Esophagus squamous epithelium (tissue), 5 donors: ENCODE results near the gene WDR87. TPM values are rescaled to one million over a fixed set of nuclear protein-coding genes. Genes with fewer than 3 reads are reported as not detected.

Experiments
- DNase-seq: peaks from one replicate; lab custom pipeline; 2025; lab: John Stamatoyannopoulos, UW
- H3K27ac ChIP-seq, 4 donors: fragments of 200-600 bp; sonication (generic); one replicate each; pipeline ENCODE4 v1.5.1; 2016 to 2019; ENCODE audit warnings: mild to moderate bottlenecking in 1 of 4
- H3K27me3 ChIP-seq, 4 donors: fragments of 200-600 bp; sonication (generic); 1 replicate in 3 of 4; 2 replicates in 1 of 4; pipeline versions ENCODE4 v1.5.1 to v1.6.0; 2017 to 2021; ENCODE audit warnings: antibody characterized with exemption in 1 of 4
- H3K36me3 ChIP-seq, 3 donors: fragments of 200-600 bp; sonication (generic); one replicate each; pipeline ENCODE4 v1.5.1; 2016 to 2019
- H3K4me1 ChIP-seq, 3 donors: fragments of 200-600 bp; sonication (generic); one replicate each; pipeline ENCODE4 v1.5.1; 2017 to 2019
- H3K4me3 ChIP-seq, 4 donors: fragments of 200-600 bp; sonication (generic); 1 replicate in 3 of 4; 2 replicates in 1 of 4; pipeline ENCODE4 v1.5.1; 2016 to 2019; ENCODE audit warnings: mild to moderate bottlenecking in 2 of 4, moderate library complexity in 1 of 4
- H3K9me3 ChIP-seq, 3 donors: fragments of 200-600 bp; sonication (generic); one replicate each; pipeline ENCODE4 v1.5.1; 2016 to 2019
- POLR2A ChIP-seq, 4 donors: fragments of 450-650 bp; IDR thresholded peaks; one replicate each; pipeline ENCODE4 v1.6.1; 2017; ENCODE audit warnings: antibody characterized with exemption in 4 of 4, mild to moderate bottlenecking in 4 of 4, moderate library complexity in 3 of 4
- WGBS, 2 donors: methylation state at CpG; one replicate each; pipeline ENCODE4 v1.1.5; 2018; 5-methylcytosine and 5-hydroxymethylcytosine counted together
- intact Hi-C: fragments of 100-400 bp; cut with DNase I; formaldehyde crosslinking; loops from one replicate; pipeline ENCODE4 v1.15.0; 2022
- total RNA-seq, 4 donors: library from RNA; depleted of rRNA; stranded (reverse); fragments of >200 nt; gene quantifications; one replicate each; pipeline ENCODE4 v1.1.0, GENCODE V29; 2016
- TF ChIP-seq, protein P1 (sequence below), 6 experiments: fragments of 450-650 bp in 4 of 6; fragments of 200-600 bp in 2 of 6; sonication (generic) in 2 of 6; IDR thresholded peaks; one replicate each; pipeline ENCODE4 v1.5.1; 2016 to 2019; ENCODE audit warnings: antibody characterized with exemption in 6 of 6, mild to moderate bottlenecking in 4 of 6, moderate library complexity in 4 of 6
- donor health status: DM: yes; HTN: yes; CAD: no.

The WDR87 gene
- total RNA-seq, 4 donors from 2014 or later, result not detected

DNA sequence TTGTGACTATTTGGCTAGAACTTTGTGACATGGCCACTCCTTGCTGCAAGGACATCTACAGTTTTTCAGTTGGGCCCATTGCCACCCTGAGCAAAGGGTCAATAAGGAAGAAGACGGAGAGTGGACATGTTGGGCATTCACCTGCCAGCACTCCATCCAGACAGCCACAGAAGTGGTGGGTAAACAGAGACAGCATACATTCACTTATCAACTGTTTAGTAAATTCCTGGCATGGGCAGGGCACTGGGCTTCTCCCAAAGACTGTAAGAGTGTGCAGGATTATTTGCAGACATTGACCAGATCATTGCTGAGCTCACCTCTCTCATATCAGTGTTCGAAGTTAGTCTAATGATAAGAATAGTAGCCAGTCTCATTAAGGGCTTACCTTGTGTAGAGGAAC lies 29.8 kb upstream of the WDR87 start:
- no peak overlapping the region for H3K4me3 ChIP-seq
- intact Hi-C loops, result no loop called here
- no peak overlapping the region for H3K27ac ChIP-seq
- 88 to 90% methylated on average over 2 of the region's 2 CpGs for WGBS, 2 donors
- H3K9me3 ChIP-seq, result peaks cover 0 to 6% (median 0%) of the 10 kb centered on the region in 3 donors
- DNase-seq, result no peak
- no peaks in the 10 kb centered on the region for H3K36me3 ChIP-seq
- H3K27me3 ChIP-seq, result no peaks in the 10 kb centered on the region
- TF ChIP-seq POLR2A (IDR thresholded peaks at IDR 0.05), result no peak
- TF ChIP-seq, protein P1, sequence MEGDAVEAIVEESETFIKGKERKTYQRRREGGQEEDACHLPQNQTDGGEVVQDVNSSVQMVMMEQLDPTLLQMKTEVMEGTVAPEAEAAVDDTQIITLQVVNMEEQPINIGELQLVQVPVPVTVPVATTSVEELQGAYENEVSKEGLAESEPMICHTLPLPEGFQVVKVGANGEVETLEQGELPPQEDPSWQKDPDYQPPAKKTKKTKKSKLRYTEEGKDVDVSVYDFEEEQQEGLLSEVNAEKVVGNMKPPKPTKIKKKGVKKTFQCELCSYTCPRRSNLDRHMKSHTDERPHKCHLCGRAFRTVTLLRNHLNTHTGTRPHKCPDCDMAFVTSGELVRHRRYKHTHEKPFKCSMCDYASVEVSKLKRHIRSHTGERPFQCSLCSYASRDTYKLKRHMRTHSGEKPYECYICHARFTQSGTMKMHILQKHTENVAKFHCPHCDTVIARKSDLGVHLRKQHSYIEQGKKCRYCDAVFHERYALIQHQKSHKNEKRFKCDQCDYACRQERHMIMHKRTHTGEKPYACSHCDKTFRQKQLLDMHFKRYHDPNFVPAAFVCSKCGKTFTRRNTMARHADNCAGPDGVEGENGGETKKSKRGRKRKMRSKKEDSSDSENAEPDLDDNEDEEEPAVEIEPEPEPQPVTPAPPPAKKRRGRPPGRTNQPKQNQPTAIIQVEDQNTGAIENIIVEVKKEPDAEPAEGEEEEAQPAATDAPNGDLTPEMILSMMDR (IDR thresholded peaks at IDR 0.05), result no peak
- H3K4me1 ChIP-seq, result peaks cover 13 to 43% (median 19%) of the 10 kb centered on the region in 3 donors

DNA sequence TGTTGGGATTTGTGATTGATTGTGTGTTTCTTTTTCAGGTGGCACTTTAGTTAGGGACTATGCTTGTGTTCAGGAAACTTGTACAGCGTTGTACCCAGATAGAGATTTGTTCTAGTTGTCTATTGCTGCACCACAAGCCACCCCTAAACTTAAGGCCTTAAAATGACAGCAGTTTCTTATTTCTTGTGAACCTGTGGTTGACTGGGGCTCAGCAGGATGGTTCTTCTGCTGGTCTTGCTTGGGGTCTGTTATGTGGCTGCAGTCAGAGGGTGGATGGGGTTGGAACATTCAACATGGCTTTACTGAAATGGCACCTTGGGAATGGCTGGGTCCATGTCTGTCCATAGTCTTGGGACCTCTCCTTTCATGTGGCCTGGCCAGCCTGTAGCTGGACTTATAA lies 28.9 kb upstream of the WDR87 start:
- TF ChIP-seq, protein P1 (IDR thresholded peaks at IDR 0.05), result no peak
- peaks cover 13 to 39% (median 19%) of the 10 kb centered on the region in 3 donors for H3K4me1 ChIP-seq
- intact Hi-C loops, result no loop called here
- no peak overlapping the region for H3K4me3 ChIP-seq
- H3K27me3 ChIP-seq, result no peaks in the 10 kb centered on the region
- no peak overlapping the region for H3K27ac ChIP-seq
- peaks cover 0 to 6% (median 0%) of the 10 kb centered on the region in 3 donors for H3K9me3 ChIP-seq
- no peak for DNase-seq
- 0 to 100% methylated on average over 1 of the region's 1 CpG for WGBS, 2 donors
- no peaks in the 10 kb centered on the region for H3K36me3 ChIP-seq

DNA sequence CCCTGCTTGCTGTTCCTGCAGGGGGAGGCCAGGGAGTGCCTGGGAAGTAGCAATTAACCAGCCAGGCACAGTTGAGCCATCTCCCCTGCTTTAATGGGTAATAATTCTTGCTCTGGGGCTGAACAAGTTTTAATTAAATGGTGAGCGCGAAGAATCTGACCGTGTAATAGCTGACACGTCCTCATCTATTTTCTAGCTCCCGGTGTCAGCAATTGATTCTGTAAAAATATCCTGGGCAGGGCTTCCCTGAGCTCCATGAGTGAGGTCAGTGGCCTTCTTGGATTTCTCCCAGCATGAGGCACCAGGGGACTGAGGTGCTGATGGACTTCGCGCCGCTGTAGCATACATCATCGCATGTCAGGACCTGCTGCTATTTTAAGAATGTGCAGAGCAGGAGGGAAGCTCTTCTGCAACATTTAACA lies 27.6 kb upstream of the WDR87 start:
- H3K4me1 ChIP-seq, result peaks cover 13 to 38% (median 19%) of the 10 kb centered on the region in 3 donors
- H3K4me3 ChIP-seq, result no peak overlapping the region
- DNase-seq, result no peak
- peaks cover 0 to 6% (median 0%) of the 10 kb centered on the region in 3 donors for H3K9me3 ChIP-seq
- no peaks in the 10 kb centered on the region for H3K27me3 ChIP-seq
- intact Hi-C loops, result no loop called here
- H3K36me3 ChIP-seq, result no peaks in the 10 kb centered on the region
- no peak for TF ChIP-seq POLR2A (IDR thresholded peaks at IDR 0.05)
- TF ChIP-seq, protein P1 (IDR thresholded peaks at IDR 0.05), result no peak
- WGBS, 2 donors, result 34 to 46% methylated on average over 5 to 8 of the region's 9 CpGs
- no peak overlapping the region for H3K27ac ChIP-seq

- H3K27ac ChIP-seq, result peak overlapping the region; percentile 53 to 77 (median 72)
- H3K9me3 ChIP-seq, result peaks cover 0 to 6% (median 0%) of the 10 kb centered on the region in 3 donors
- DNase-seq, result no peak
- H3K27me3 ChIP-seq, result no peaks in the 10 kb centered on the region
- H3K4me3 ChIP-seq, result peak overlapping the region; percentile 11 to 54 (median 32)
- intact Hi-C loops, result no loop called here
- WGBS, 2 donors, result 41 to 48% methylated on average over 10 to 12 of the region's 12 CpGs
- H3K4me1 ChIP-seq, result peaks cover 13 to 38% (median 19%) of the 10 kb centered on the region in 3 donors
- no peaks in the 10 kb centered on the region for H3K36me3 ChIP-seq
- TF ChIP-seq, protein P1 (IDR thresholded peaks at IDR 0.05), result no peak
- no peak for TF ChIP-seq POLR2A (IDR thresholded peaks at IDR 0.05)
Measured at GRCh38 chr19:37932985-37933936, 26.9 kb upstream of the WDR87 start.
